Activated CD4-positive, alpha-beta T cell treated with anti-CD3 and anti-CD28 coated beads for 36 hours (primary cell): ENCODE results near the gene APCDD1. TPM values are rescaled to one million over a fixed set of nuclear protein-coding genes. Genes with fewer than 3 reads are reported as not detected.
"Not testable (repeated sequence)": the region's sequence is repeated elsewhere in the genome, so short reads cannot be mapped to it uniquely, and the experiment has no call there.

Experiments
- ATAC-seq: fragments of 200-7000 bp; cut with Tn5 transposase; one replicate; pipeline ENCODE4 v1.10.0; 2021; ENCODE audit warnings: mild to moderate bottlenecking, moderate library complexity
- CTCF ChIA-PET: fragments of 350-600 bp; sonication (Branson Sonifier 250); formaldehyde crosslinking; loops from one replicate; lab custom pipeline; 2021; ENCODE audit warnings: antibody characterized with exemption; lab: Charles Lee
- POLR2A ChIA-PET: fragments of 350-600 bp; sonication (Branson Sonifier 250); formaldehyde crosslinking; loops from one replicate; lab custom pipeline; 2021; ENCODE audit warnings: antibody characterized with exemption, inconsistent platforms; lab: Charles Lee
- DNase-seq: peaks from one replicate; pipeline ENCODE4 v3.0.0-alpha.2; 2020
- H3K27ac Mint-ChIP-seq: one replicate; pipeline ENCODE4 v1.8.0; 2021; ENCODE audit warnings: mixed read lengths
- H3K27me3 Mint-ChIP-seq: one replicate; pipeline ENCODE4 v1.8.0; 2021; ENCODE audit warnings: mixed read lengths
- H3K36me3 Mint-ChIP-seq: one replicate; pipeline ENCODE4 v1.8.0; 2021; ENCODE audit warnings: low read depth, mixed read lengths
- H3K4me1 Mint-ChIP-seq: one replicate; pipeline ENCODE4 v1.8.0; 2021; ENCODE audit warnings: mixed read lengths
- H3K4me3 Mint-ChIP-seq: one replicate; pipeline ENCODE4 v1.8.0; 2021; ENCODE audit warnings: mild to moderate bottlenecking, moderate library complexity, mixed read lengths
- H3K9me3 Mint-ChIP-seq: one replicate; pipeline ENCODE4 v1.8.0; 2021; ENCODE audit warnings: low read depth, mixed read lengths
- intact Hi-C, 2 experiments: fragments of 100-400 bp; cut with DNase I in 1 of 2; cut with micrococcal nuclease in 1 of 2; formaldehyde crosslinking; loops; one replicate each; pipeline versions ENCODE4 v1.14.2 to v1.15.1; 2022 to 2024; cut with DNase I, micrococcal nuclease
- total RNA-seq, 2 experiments: library from RNA; stranded (reverse); gene quantifications; one replicate each; pipeline ENCODE4 v1.2.3, GENCODE V29; 2021

APCDD1 gene
- total RNA-seq, 2 experiments from 2014 or later: not detected

- Mint-ChIP-seq H3K27me3 (no peaks in the 10 kb centered on the region), H3K36me3 (peaks cover 14% of the 10 kb centered on the region), H3K4me1 (peaks cover 40% of the 10 kb centered on the region), H3K9me3 (no peaks in the 10 kb centered on the region), H3K4me3 (no peak overlapping the region), H3K27ac (peak overlapping the region; percentile 97)
- ATAC-seq: peak; percentile 64
- ChIA-PET POLR2A (no interaction called here), CTCF (interaction anchor here (0.9 to 1.1 kb wide), 3 partner anchors 11 to 559 kb away, joined by 3 to 4 read pairs (median 3); no protein-coding TSS in a partner anchor)
- intact Hi-C loops: loop anchor here (1.0 to 2.0 kb wide), 2 partner anchors 614 to 617 kb away; partner anchors contain the start of gene VAPA (in 1 of the 2)
- peak; percentile 75 for DNase-seq
Observed at GRCh38 chr18:10530852-10531251, 76.4 kb downstream of the APCDD1 start.

GRCh38 chr18:10533111-10533510 is 78.7 kb downstream of the APCDD1 start:
- Mint-ChIP-seq H3K4me1 (peaks cover 44% of the 10 kb centered on the region), H3K9me3 (no peaks in the 10 kb centered on the region), H3K36me3 (peaks cover 22% of the 10 kb centered on the region), H3K27ac (no peak overlapping the region), H3K4me3 (no peak overlapping the region), H3K27me3 (no peaks in the 10 kb centered on the region)
- intact Hi-C loops: no loop called here
- ChIA-PET CTCF (no interaction called here), POLR2A (no interaction called here)
- ATAC-seq (no peak), DNase-seq (no peak)

- Mint-ChIP-seq H3K4me1 (peaks cover 24% of the 10 kb centered on the region), H3K27ac (no peak overlapping the region), H3K36me3 (peaks cover 38% of the 10 kb centered on the region), H3K4me3 (no peak overlapping the region), H3K27me3 (no peaks in the 10 kb centered on the region), H3K9me3 (no peaks in the 10 kb centered on the region)
- intact Hi-C loops: no loop called here
- ATAC-seq: peak; percentile 58
- ChIA-PET CTCF (no interaction called here), POLR2A (no interaction called here)
- no peak for DNase-seq
Observed at GRCh38 chr18:10536280-10536679, 81.8 kb downstream of the APCDD1 start.

GRCh38 chr18:10537765-10538164 is 83.3 kb downstream of the APCDD1 start:
- peaks cover 44% of the 10 kb centered on the region for H3K36me3 Mint-ChIP-seq
- H3K4me3 Mint-ChIP-seq: no peak overlapping the region
- peak overlapping the region; percentile 0 for H3K27ac Mint-ChIP-seq
- no peaks in the 10 kb centered on the region for H3K27me3 Mint-ChIP-seq
- DNase-seq (no peak), ATAC-seq (no peak)
- intact Hi-C loops: no loop called here
- ChIA-PET POLR2A (no interaction called here), CTCF (no interaction called here)
- peaks cover 24% of the 10 kb centered on the region for H3K4me1 Mint-ChIP-seq
- H3K9me3 Mint-ChIP-seq: no peaks in the 10 kb centered on the region

GRCh38 chr18:10539124-10539523 is 84.7 kb downstream of the APCDD1 start:
- H3K9me3 Mint-ChIP-seq, H3K27me3 Mint-ChIP-seq, H3K27ac Mint-ChIP-seq, H3K4me3 Mint-ChIP-seq, DNase-seq, ATAC-seq, intact Hi-C loops: not testable (repeated sequence)
- Mint-ChIP-seq H3K4me1 (peaks cover 22% of the 10 kb centered on the region), H3K36me3 (peaks cover 40% of the 10 kb centered on the region)
- ChIA-PET CTCF (interaction anchor here (1.4 kb wide), 1 partner anchor 19 kb away, joined by 3 read pairs; no protein-coding TSS in a partner anchor), POLR2A (interaction anchor here (0.6 kb wide), 1 partner anchor 1116 kb away, joined by 3 read pairs; no protein-coding TSS in a partner anchor)

Other genes starting within 250 kb of the APCDD1 start
- 10 to 100 TPM; 28.6 to 31.0 TPM for gene NAPG, start 71.4 kb downstream of the APCDD1 start, total RNA-seq